COLO829 (cell line): ENCODE results near the gene UTS2R.
A peak's percentile ranks its signal among the peaks of the same experiment; 100 is the strongest.
"Not testable (repeated sequence)": the region's sequence is repeated elsewhere in the genome, so short reads cannot be mapped to it uniquely, and the experiment has no call there.

Experiments
- DNase-seq: peaks from one replicate; pipeline ENCODE4 v3.0.0; 2012; ENCODE audit warnings: low spot score

UTS2R gene

GRCh38 chr17:82408938-82409318 lies 37.4 kb downstream of the UTS2R start:
- no peak for DNase-seq

GRCh38 chr17:82410014-82410716 lies 38.6 kb downstream of the UTS2R start:
- no peak for DNase-seq

GRCh38 chr17:82411396-82412053 lies 40.0 kb downstream of the UTS2R start:
- no peak for DNase-seq

GRCh38 chr17:82412081-82412480 lies 40.5 kb downstream of the UTS2R start:
- DNase-seq = not testable (repeated sequence)

GRCh38 chr17:82412535-82413520 lies 41.3 kb downstream of the UTS2R start:
- DNase-seq = no peak

- DNase-seq = peak; percentile 78
These were observed 43.1 kb downstream of the UTS2R start for GRCh38 chr17:82414548-82415281.

- no peak for DNase-seq
These were observed 43.8 kb downstream of the UTS2R start for GRCh38 chr17:82415336-82415735.

- no peak for DNase-seq
These were observed 44.2 kb downstream of the UTS2R start for GRCh38 chr17:82415786-82416185.

GRCh38 chr17:82416264-82416663 lies 44.7 kb downstream of the UTS2R start:
- no peak for DNase-seq

GRCh38 chr17:82416771-82417170 lies 45.2 kb downstream of the UTS2R start:
- no peak for DNase-seq

- peak; percentile 84 for DNase-seq
These were observed 46.7 kb downstream of the UTS2R start, which contains the start of the genes HEXD and OGFOD3 for GRCh38 chr17:82418001-82418986. Gene HEXD, plus strand, starts transcription at chr17:82418347. Its CDS starts 1,453 bp downstream, at chr17:82419800. Gene OGFOD3, minus strand, starts transcription at chr17:82418586. Its CDS starts 101 bp downstream, at chr17:82418485.

GRCh38 chr17:82419540-82419939 lies 48.0 kb downstream of the UTS2R start:
- DNase-seq = no peak

GRCh38 chr17:82424001-82424862 lies 52.7 kb downstream of the UTS2R start:
- DNase-seq = no peak

- DNase-seq = no peak
These were observed 53.2 kb downstream of the UTS2R start for GRCh38 chr17:82424863-82425159.
